Stimulated activated CD8-positive, alpha-beta memory T cell treated with anti-CD3 and anti-CD28 coated beads, Interleukin-2, amount 100 ng/mL, for 48 hours (primary cell): ENCODE measurements around the gene GADD45GIP1.
"Not testable (repeated sequence)": the region's sequence is repeated elsewhere in the genome, so short reads cannot be mapped to it uniquely, and the experiment has no call there.

ENCODE experiments used
- DNase-seq, 2 donors: peaks; one replicate each; pipeline ENCODE4 v3.0.0-alpha.2; 2020; ENCODE audit warnings: low read depth in 2 of 2

The GADD45GIP1 gene

DNA sequence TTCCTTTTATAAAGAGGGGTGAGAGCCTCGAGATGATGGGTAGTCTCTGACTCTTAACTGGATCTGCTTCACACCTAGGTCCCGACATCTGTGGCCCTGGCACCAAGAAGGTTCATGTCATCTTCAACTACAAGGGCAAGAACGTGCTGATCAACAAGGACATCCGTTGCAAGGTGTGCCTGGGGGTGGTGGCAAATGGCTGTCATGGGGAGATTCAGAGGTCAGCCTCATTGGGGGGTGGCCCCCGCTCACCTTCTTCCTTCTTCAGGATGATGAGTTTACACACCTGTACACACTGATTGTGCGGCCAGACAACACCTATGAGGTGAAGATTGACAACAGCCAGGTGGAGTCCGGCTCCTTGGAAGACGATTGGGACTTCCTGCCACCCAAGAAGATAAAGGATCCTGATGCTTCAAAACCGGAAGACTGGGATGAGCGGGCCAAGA, 17.0 kb downstream of the GADD45GIP1 start:
- DNase-seq = no peak

- DNase-seq = no peak
These were observed 18.0 kb downstream of the GADD45GIP1 start for GRCh38 chr19:12938779-12939601.

- peak; percentile 98 to 100 for DNase-seq
These were observed 18.9 kb downstream of the GADD45GIP1 start, which contains the start of gene CALR for GRCh38 chr19:12937927-12938778. Gene CALR (plus strand): TSS chr19:12938609. CDS start chr19:12938680, 71 bp downstream.

DNA sequence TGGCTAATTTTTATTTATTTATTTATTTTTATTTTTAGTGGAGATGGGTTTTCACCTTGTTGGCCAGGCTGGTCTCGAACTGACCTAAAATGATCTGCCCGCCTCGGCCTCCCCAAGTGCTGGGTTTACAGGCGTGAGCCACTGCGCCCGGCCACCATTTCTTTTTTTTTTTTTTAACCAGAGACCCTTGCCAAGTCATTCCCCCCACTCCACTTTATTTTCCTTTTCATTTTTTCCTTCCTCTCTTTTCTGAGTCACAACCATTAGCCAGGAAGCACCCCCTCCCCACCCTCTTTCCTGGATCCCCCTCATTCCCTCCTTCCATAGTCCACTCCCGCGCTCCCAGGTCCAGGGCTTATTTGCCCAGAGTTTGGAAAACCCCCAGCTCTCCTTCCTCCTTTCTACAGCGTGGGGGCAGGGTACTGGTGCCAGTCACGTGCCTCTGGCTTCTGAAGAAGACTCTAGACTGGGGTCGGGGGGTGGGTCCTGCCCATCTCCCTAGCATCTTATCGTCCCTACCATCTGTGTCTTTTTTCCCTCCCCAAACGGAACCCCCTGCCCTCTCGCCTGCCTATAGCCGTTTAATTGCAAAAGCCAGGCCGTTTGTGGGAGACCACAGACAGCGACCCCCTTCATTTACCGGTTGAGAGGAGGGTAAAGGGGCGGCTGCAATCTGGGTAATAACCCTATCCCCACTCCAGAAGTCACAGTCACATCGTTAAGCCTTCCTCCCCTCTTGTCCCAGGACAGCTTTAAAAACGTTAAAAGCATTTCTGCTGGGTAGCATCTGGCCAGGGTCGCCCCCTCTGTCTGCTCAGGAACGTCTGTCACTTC, 19.7 kb downstream of the GADD45GIP1 start:
- DNase-seq = no peak

DNA sequence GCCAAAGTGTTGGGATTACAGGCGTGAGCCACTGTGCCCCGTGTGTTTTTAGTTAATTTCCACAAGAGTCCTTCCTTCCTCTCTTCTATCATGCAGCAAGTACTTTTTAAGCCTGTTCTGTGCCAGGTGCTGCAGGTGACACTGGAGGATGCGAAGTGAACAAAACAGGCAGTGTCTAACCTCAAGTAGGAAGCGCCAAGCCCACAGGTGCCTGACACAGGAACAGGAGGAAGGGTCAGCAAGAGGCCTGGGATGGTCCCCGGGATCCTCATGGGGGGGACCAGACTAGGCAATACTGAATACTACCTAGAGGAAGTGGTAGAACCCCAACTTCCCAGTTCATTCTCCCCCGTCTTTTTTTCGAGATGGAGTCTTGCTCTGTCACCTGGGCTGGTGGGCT, 20.4 kb downstream of the GADD45GIP1 start:
- no peak for DNase-seq

GRCh38 chr19:12935071-12935470, 22.0 kb downstream of the GADD45GIP1 start:
- DNase-seq = no peak

DNA sequence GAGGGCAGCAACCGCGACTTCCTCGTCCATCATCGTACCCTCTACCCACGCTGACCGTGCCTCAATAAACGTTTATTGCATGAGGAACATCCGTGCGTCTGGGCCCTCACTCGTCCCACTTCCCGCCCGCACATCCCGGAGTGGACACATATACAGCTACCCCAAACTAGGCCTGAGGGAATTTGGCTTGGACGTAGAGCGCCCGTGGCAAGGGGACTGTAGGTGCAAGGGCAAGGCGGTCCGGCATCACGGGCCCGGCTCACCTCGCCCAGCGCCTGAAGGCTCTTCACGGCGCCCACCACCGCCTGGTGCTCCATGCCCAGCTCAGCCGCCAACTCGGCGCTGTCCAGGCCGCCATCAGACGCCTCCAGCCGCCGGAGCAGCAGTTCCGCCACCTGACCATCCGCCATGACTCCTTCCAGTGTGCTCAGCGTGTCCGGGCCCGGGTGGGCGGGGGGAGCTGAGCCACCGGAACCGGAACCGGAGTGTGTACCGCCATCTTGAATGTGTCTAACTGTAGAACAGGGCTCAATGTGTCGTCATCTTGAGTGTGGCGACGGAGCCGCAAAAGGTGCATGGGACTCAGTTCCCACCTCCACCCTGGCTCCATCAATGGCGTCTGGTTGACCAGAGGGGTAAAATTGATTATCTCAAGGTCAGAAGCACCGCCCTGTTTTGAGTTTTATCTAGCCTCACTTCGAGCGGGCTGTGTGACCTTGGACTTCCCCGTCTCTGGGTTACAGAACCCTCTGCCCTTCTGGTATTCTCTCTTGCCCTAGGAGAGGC, 23.5 kb downstream of the GADD45GIP1 start, which contains the start of gene FARSA:
TSS of gene FARSA (minus strand) at position 425 of the 786 bp plus-strand sequence. CDS start at position 410, 15 bp downstream.
- DNase-seq = peak; percentile 82 to 86

DNA sequence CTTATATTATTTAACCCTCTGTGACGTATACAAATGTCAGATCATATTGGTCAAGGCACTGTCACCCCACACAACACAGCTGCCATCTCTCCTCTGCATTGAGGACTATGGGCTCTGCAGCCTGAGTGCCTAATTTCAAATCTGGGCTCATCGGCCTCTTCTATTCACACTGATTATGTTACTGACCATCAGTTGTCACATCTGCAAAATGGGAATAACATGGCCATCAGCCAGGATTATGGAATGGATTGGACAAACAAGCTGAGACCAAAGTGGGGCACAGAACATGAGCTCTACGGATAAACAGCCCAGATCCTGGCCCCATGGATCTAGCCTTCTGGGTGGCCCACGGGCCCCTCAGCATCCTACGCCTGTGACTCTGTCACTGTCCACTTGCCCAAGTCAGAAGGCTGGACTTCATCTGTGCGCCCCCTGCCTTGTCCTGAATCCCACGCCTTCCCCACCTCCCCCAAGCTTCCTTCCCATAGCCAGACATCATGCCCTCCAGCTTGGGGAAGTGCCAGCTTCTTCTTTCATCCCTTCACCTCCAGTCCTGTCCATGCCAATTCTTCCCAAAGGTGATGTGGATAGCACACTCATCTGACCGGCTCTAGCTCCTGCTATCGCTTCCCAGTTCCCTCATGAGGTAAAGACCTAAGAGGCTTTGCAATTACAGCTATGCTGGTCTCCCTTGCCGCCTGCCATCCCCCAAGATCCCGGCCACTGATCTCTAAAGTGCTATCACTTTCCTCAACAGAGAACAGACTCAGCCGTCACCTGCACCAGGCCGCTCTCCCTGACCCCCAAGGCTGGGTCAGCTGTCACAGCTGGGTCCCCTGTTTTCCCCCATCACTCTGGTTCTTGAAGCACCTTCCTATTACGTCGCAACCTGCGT, 24.4 kb downstream of the GADD45GIP1 start:
- no peak for DNase-seq

DNA sequence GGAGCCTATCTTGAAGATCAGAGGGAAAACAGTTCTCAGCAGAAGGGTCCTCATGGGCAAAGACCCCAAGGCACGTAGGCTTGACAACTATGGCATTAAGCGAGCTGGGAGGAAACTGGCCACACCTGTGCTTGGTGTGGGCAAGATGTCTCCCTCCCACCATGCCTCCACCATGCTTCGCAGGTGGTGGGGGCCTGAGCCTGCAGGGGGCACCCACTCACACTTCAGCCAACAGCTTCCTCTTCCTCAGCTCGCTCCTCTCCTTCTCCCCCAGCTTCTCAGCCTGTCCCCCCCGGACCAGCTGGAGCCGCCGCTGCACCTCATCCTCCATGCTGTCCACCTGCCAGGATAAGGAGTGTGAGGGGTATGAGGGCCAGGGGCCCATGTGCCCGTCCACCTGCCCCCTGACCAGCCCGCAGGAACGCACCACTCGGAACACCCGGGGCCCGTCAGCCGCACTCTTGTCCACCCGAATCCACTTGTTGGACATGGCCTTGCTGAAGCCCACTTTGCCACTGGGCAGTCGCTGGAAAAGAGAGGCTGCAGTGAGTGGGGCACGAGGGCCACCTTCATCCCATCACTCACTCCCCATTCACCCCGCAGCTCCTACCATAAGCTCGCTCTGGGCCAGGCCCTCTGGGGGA, 26.9 kb downstream of the GADD45GIP1 start:
- DNase-seq = no peak

DNA sequence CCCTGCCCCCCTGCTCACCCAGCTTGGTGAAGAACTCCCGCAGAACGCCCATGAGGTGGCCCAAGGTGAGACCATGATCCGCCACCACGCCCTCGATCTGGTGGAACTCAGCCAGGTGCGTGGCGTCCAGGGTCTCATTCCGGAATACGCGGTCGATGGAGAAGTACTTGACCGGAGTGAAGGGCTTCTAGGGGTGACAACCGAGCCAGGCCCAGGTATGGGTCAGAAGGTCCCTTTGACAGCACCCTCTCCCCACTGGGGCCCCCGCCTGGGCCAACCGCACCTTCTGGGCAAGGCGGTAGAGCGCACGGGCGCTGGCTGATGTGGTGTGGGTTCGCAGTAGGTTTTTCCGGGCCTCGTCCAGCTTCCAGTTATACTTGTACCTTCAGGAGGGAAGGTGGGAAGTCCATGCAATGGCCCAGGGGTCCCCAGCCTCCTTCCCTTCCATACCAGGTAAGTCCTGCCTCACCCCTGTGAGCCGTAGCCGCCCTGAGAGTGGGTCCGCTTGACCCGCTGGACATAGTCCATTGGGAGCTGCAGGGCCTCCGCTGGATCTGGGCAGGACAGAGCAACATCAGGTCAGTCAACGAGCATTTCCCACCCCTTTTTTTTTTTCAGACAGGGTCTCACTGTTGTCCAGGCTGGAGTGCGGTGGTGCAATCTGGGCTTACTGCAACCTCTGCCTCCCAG, 32.3 kb downstream of the GADD45GIP1 start:
- DNase-seq = no peak

- no peak for DNase-seq
These were observed 34.1 kb downstream of the GADD45GIP1 start for GRCh38 chr19:12922959-12923358.

DNA sequence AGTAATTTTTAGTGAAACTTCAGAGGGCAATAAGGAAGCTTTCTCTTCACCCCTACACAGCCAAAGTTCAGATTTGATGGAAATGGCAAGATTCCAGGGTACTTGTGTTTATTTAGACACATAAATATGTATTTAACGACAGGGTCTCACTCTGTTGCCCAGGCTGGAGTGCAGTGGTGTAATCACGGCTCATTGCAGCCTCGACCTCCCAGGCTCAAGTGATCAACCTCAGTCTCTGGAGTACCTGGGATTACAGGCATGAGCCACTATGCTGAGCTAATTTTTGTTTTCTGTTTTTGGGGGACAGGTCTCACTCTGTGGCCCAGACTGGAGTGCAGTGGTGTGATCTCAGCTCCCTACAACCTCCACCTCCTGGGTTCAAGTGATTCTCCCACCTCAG, 36.0 kb downstream of the GADD45GIP1 start:
- no peak for DNase-seq

DNA sequence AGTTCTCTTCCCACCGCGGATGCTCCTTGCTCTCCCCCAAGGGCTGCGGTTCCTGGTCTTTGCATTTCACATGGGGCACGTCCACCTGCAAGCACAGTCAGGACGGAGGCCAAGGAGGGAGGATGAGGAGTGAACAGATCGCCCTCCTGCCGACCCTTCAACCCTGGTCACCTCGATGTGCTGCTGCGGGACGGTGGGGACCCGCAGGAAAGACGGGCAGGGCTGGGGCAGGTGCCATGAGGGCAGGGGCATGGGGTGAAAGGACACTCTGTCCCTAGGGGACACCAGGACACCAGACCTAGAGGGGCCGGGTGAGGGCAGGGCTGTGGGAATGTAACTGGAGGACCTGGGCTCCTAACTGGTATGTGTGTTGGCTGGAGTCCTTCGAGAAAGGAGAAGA, 38.8 kb downstream of the GADD45GIP1 start:
- DNase-seq = no peak

GRCh38 chr19:12915860-12916259, 41.2 kb downstream of the GADD45GIP1 start:
- DNase-seq = not testable (repeated sequence)

DNA sequence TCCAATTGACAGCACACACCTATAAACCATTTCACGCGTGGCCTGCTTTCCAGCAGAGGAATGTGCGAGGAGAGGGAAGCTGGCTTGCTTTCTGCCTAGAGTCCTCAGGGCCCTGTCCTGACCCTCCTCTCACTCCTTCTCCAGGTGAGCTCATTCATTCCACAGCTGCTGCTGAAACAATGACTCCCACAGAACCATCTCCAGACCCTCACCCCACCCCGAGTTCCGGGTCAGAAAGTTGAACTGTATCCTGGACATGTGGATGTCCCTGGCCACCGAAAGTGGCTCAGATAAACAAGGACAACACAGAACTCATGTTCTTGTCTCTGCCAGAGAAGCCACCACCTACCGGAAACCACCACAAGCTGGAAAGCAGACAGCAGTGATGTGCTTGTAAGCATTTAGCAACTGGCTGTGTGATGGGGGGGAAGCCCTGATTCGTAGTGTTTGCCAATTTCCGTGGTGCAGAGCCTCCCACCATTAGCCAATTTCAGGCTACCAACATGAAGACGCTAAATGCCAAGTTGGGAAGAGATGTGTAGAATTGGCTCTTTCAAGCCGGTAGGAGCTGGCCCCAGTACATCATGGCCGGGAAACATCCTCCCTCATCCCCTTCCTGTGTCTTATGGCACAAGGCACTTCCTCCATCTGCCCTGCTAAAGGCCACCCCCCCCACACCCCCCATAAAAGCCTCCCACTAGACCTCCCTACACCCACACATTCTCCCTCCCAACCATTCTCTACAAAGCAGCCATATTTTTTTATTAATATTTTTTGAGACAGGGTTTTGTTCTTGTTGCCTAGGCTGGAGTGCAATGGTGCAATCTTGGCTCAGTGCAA, 43.0 kb downstream of the GADD45GIP1 start:
- DNase-seq = no peak

DNA sequence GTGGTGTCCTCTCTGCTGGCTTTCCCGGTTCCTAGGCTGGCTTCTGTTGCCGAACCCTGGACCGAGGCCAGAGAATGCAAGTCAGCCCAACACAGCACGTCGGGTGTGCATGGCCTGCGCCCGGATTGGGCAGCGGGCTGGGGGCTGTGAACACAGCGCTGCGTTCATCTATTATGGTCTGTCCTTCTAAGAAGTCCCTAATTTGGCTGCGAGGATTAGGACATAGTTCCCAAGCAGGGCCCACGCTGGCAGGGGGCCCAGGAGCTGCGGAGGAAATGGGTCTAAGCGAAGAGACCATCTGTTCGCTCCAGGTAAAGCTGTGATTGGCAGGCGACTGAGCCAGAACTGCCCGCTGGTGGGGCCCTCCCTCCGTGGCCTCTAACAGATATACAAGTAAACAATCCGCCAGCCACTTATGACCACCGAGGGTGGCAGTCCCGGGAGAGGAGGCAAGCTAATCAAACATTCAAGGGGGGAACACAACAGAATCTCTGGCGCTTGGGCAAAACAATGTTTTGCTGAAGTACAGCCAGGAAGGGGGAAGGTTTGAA, 43.9 kb downstream of the GADD45GIP1 start:
- no peak for DNase-seq

DNA sequence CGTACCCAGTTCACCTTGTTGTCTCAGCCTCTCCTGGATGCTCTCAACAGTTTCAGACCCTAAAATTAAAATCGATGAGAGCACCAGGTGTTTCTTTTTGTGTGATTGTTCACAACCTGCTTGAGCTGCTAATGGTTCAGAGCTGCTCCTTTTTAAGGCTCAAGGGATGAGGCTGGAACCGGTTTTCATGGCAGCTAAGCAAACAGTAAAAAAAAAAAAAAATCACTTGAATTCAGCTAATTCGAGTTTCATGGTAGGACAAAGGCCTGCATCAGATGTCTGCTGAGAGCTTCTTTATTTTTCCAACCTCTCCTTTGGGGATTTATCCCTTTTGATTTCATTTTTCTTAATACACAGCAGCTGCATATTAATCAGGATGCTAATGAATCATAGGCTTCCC, 44.5 kb downstream of the GADD45GIP1 start:
- DNase-seq = no peak
